Astrocyte (in vitro differentiated cells and primary cell): Measurements from ENCODE around the gene UQCC2.

Experiments used
- EZH2 ChIP-seq: IDR thresholded peaks from 2 replicates; pipeline ENCODE4 v1.6.1; 2012; ENCODE audit warnings: mild to moderate bottlenecking, low read length, inconsistent platforms; ENCODE audit not compliant: insufficient read depth
- TF ChIP-seq, protein P1 (sequence below): IDR thresholded peaks from 2 replicates; pipeline ENCODE4 v1.5.1; 2011; ENCODE audit warnings: low read depth, mild to moderate bottlenecking, inconsistent platforms, low read length, moderate library complexity; ENCODE audit not compliant: insufficient read depth

DNA sequence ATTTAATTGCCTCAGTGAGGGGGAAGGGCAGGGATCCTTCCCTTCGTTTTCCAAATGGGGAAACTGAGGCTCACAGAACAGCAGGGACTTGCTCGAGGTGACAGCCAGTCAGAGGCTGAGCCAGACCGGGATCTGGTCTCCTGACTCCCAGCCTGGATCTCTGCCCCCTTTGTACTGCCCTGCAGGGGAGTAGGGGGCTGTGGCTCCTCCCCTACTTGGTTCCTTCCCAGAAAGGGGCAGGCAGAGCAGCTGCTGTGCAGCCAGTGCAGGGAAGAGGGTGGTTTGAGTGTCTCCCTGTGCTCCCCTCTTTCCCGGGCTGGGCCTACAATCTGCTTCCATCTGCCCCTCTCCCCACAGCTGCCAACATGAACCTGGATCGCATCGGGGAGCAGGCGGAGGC lies 37.6 kb downstream of the UQCC2 start:
- TF ChIP-seq, protein P1, sequence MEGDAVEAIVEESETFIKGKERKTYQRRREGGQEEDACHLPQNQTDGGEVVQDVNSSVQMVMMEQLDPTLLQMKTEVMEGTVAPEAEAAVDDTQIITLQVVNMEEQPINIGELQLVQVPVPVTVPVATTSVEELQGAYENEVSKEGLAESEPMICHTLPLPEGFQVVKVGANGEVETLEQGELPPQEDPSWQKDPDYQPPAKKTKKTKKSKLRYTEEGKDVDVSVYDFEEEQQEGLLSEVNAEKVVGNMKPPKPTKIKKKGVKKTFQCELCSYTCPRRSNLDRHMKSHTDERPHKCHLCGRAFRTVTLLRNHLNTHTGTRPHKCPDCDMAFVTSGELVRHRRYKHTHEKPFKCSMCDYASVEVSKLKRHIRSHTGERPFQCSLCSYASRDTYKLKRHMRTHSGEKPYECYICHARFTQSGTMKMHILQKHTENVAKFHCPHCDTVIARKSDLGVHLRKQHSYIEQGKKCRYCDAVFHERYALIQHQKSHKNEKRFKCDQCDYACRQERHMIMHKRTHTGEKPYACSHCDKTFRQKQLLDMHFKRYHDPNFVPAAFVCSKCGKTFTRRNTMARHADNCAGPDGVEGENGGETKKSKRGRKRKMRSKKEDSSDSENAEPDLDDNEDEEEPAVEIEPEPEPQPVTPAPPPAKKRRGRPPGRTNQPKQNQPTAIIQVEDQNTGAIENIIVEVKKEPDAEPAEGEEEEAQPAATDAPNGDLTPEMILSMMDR, result no peak
- TF ChIP-seq EZH2, result no peak
